GM12878 (cell line): Measurements from ENCODE around the gene CYP2C18. TPM values are rescaled to one million over a fixed set of nuclear protein-coding genes. Genes with fewer than 3 reads are reported as not detected.

Experiments used
- ATAC-seq: fragments of 200-7000 bp; cut with Tn5 transposase; 3 replicates; pipeline ENCODE4 v1.9.1; 2020; ENCODE audit warnings: mild to moderate bottlenecking, moderate library complexity
- BruUV-seq: library from RNA; stranded (reverse); fragments of 400-500 nt; replicated peaks from 2 replicates; lab custom pipeline; 2021; lab: Mats Ljungman, UMichigan
- CTCF ChIA-PET: fragments of 300-600 bp; sonication (Branson Sonifier 250); formaldehyde crosslinking; extraction: SDS; loops from one replicate; lab custom pipeline; 2021; ENCODE audit warnings: inconsistent platforms; lab: Yijun Ruan, JAX
- POLR2A ChIA-PET: fragments of 350-600 bp; formaldehyde crosslinking; extraction: SDS; loops from one replicate; lab custom pipeline; 2021; ENCODE audit warnings: inconsistent platforms; lab: Charles Lee
- RAD21 ChIA-PET: fragments of 300-600 bp; sonication (Branson Sonifier 250); formaldehyde crosslinking; loops from one replicate; lab custom pipeline; 2023; ENCODE audit warnings: antibody characterized with exemption; ENCODE audit not compliant: unreplicated experiment; lab: Charles Lee
- SMC1A ChIA-PET: fragments of 300-600 bp; sonication (Branson Sonifier 250); formaldehyde crosslinking; loops from one replicate; lab custom pipeline; 2023; ENCODE audit not compliant: unreplicated experiment, uncharacterized antibody; lab: Charles Lee
- DNase-seq: peaks from one replicate; pipeline ENCODE4 v3.0.0-alpha.2; 2011; ENCODE audit warnings: low read depth, low spot score
- FAIRE-seq: peaks from 3 replicates; lab custom pipeline; 2011; peaks lifted over from hg19 to GRCh38; lab: Jason Lieb, UNC
- H2AFZ ChIP-seq: 2 replicates; pipeline ENCODE4 v1.6.0; 2011; ENCODE audit warnings: low read depth, low read length, control low read depth; ENCODE audit not compliant: control insufficient read depth
- H3K27ac ChIP-seq: 2 replicates; pipeline ENCODE4 v1.5.1; 2011; ENCODE audit warnings: control low read depth; ENCODE audit not compliant: control insufficient read depth, insufficient read depth
- H3K27me3 ChIP-seq, 2 experiments: replicated peaks in 1 of 2; 2 replicates each; pipeline versions ENCODE4 v1.6.0 to v1.6.1; 2011; ENCODE audit warnings: low read length in 1 of 2; ENCODE audit not compliant: control insufficient read depth in 2 of 2, insufficient read depth in 2 of 2
- H3K36me3 ChIP-seq, 2 experiments: 2 replicates each; pipeline ENCODE4 v1.5.1; 2011; ENCODE audit warnings: low read length in 1 of 2; ENCODE audit not compliant: control insufficient read depth in 2 of 2, insufficient read depth in 2 of 2
- H3K4me1 ChIP-seq: 2 replicates; pipeline ENCODE4 v1.6.1; 2011; ENCODE audit warnings: mild to moderate bottlenecking, low read length, moderate library complexity, mixed read lengths; ENCODE audit not compliant: control insufficient read depth, insufficient read depth
- H3K4me2 ChIP-seq: 2 replicates; pipeline ENCODE4 v1.6.0; 2011; ENCODE audit warnings: control low read depth; ENCODE audit not compliant: control insufficient read depth, insufficient read depth
- H3K4me3 ChIP-seq: fragments of 200-600 bp; sonication (generic); 2 replicates; pipeline ENCODE4 v1.5.1; 2016
- H3K79me2 ChIP-seq: 2 replicates; pipeline ENCODE4 v1.6.0; 2011; ENCODE audit warnings: low read length; ENCODE audit not compliant: control insufficient read depth, insufficient read depth
- H3K9ac ChIP-seq: 2 replicates; pipeline ENCODE4 v1.8.0; 2011; ENCODE audit warnings: low read length, control low read depth, mixed read lengths; ENCODE audit not compliant: control insufficient read depth, insufficient read depth
- H3K9me3 ChIP-seq: replicated peaks from 3 replicates; pipeline ENCODE4 v1.5.1; 2011; ENCODE audit warnings: mild to moderate bottlenecking, low read length; ENCODE audit not compliant: control insufficient read depth, insufficient read depth
- H4K20me1 ChIP-seq: 2 replicates; pipeline ENCODE4 v1.6.0; 2011; ENCODE audit not compliant: control insufficient read depth, insufficient read depth
- ATF2 ChIP-seq: IDR thresholded peaks from 2 replicates; pipeline ENCODE4 v1.6.1; 2012; ENCODE audit warnings: low read length, inconsistent platforms
- CHD4 ChIP-seq: fragments of 200-600 bp; sonication (generic); IDR thresholded peaks from 2 replicates; pipeline ENCODE4 v1.6.1; 2016; ENCODE audit warnings: mild to moderate bottlenecking
- IRF3 ChIP-seq: fragments of 450-650 bp; IDR thresholded peaks from 2 replicates; pipeline ENCODE4 v1.6.1; 2014; ENCODE audit warnings: mild to moderate bottlenecking
- MTA3 ChIP-seq: IDR thresholded peaks from 2 replicates; pipeline ENCODE4 v1.6.1; 2012; ENCODE audit warnings: low read length, inconsistent platforms, borderline replicate concordance
- MXI1 ChIP-seq: fragments of 150-350 bp; IDR thresholded peaks from 2 replicates; pipeline ENCODE4 v1.6.1; 2011; ENCODE audit warnings: low read depth, mild to moderate bottlenecking, inconsistent platforms, low read length, improper control_type of control experiment
- MYB ChIP-seq: fragments of 150-350 bp; IDR thresholded peaks from 2 replicates; pipeline ENCODE4 v1.6.1; 2014; ENCODE audit warnings: mild to moderate bottlenecking, low read depth, low read length, borderline replicate concordance
- NR2C2 ChIP-seq: IDR thresholded peaks from 2 replicates; pipeline ENCODE4 v1.6.1; 2011; ENCODE audit warnings: borderline replicate concordance, low read depth; ENCODE audit not compliant: control insufficient read depth, insufficient read length
- RAD51 ChIP-seq: fragments of 450-650 bp; IDR thresholded peaks from 2 replicates; pipeline ENCODE4 v1.6.1; 2016; ENCODE audit warnings: moderate library complexity, mild to moderate bottlenecking, inconsistent platforms
- SMARCA5 ChIP-seq: fragments of 450-650 bp; IDR thresholded peaks from 2 replicates; pipeline ENCODE4 v1.6.1; 2017; ENCODE audit warnings: mild to moderate bottlenecking
- SREBF1 ChIP-seq: IDR thresholded peaks from 2 replicates; pipeline ENCODE4 v1.6.1; 2012; ENCODE audit warnings: mild to moderate bottlenecking, low read length
- SREBF2 ChIP-seq: IDR thresholded peaks from 2 replicates; pipeline ENCODE4 v1.6.1; 2012; ENCODE audit warnings: mild to moderate bottlenecking, low read length
- TCF3 ChIP-seq: IDR thresholded peaks from 2 replicates; pipeline ENCODE4 v1.6.1; 2012; ENCODE audit warnings: low read depth, mild to moderate bottlenecking, low read length, borderline replicate concordance; ENCODE audit not compliant: insufficient read depth
- WGBS: methylation state at CpG from one replicate; pipeline ENCODE4 v1.1.6; 2016; ENCODE audit warnings: low lambda C conversion rate; ENCODE audit not compliant: insufficient replicate concordance, insufficient coverage; ENCODE audit errors: missing lambda C conversion rate; 5-methylcytosine and 5-hydroxymethylcytosine counted together
- in situ Hi-C: fragments of 300-500 bp; cut with MboI; formaldehyde crosslinking; loops from 9 replicates; pipeline ENCODE4 v1.14.3; 2018; ENCODE audit warnings: mixed read lengths
- intact Hi-C: fragments of 100-400 bp; cut with micrococcal nuclease; formaldehyde crosslinking; loops from one replicate; pipeline ENCODE4 v1.14.2; 2022; ENCODE audit not compliant: unreplicated experiment
- polyA plus RNA-seq, 11 experiments: library from polyadenylated mRNA; depleted of rRNA in 4 of 11; unstranded in 6 of 11; stranded (reverse) in 5 of 11; fragments of >200 nt; fragmentation: Nextera tagmentation in 4 of 11; fragmentation: Illumina TruSeq in 1 of 11; extraction: Ambion mirVana in 4 of 11; extraction: Trizol in 1 of 11; gene quantifications; 1 replicate in 1 of 11; 2 replicates in 10 of 11; pipeline versions ENCODE4 v1.2.1 to v1.2.3, GENCODE V29; 2011 to 2016; ENCODE audit warnings: inconsistent platforms in 2 of 11, missing spikeins in 2 of 11, low read depth in 1 of 11
- total RNA-seq, 4 experiments: library from RNA; depleted of rRNA in 3 of 4; stranded (reverse); fragments of >200 nt in 3 of 4; fragmentation: Illumina TruSeq in 1 of 4; extraction: Trizol in 1 of 4; gene quantifications; 2 replicates each; pipeline versions ENCODE4 v1.2.1 to v1.2.3, GENCODE V29; 2013 to 2021

The CYP2C18 gene
- total and polyA plus RNA-seq, 10 of the 15 experiments (the other 5 are each of a cell fraction or from before 2014, with no cell fraction given): 0.05 to 0.12 (median 0.07) TPM; not detected in 5

- no peaks in the 10 kb centered on the region for H3K36me3 ChIP-seq
- H3K4me1 ChIP-seq: peaks cover 2% of the 10 kb centered on the region; the same call in 1 of the 2 replicates
- no peak overlapping the region for H3K27ac ChIP-seq
- H3K27me3 ChIP-seq: no peaks in the 10 kb centered on the region
- FAIRE-seq (no peak), DNase-seq (no peak), ATAC-seq (no peak)
- no peak overlapping the region for H3K4me2 ChIP-seq
- H3K9me3 ChIP-seq: no peaks in the 10 kb centered on the region; the same call in 2 of the 3 replicates
- BruUV-seq: no TSS peak
- H3K4me3 ChIP-seq: no peak overlapping the region
- in situ Hi-C loops (loop anchor here (10.0 kb wide), 1 partner anchor 725 kb away; no protein-coding TSS in a partner anchor), intact Hi-C loops (loop anchor here (10.0 kb wide), 1 partner anchor 605 kb away; no protein-coding TSS in a partner anchor)
- H3K79me2 ChIP-seq: no peaks in the 10 kb centered on the region
- CTCF ChIA-PET: interaction anchor here (0.5 to 0.6 kb wide), 2 partner anchors 64 to 112 kb away, joined by 3 read pairs; no protein-coding TSS in a partner anchor
- H3K9ac ChIP-seq: no peak overlapping the region
- 79% methylated on average over 8 of the region's 8 CpGs for WGBS
- no peaks in the 10 kb centered on the region for H4K20me1 ChIP-seq
- TF ChIP-seq MYB (no peak), IRF3 (no peak), MXI1 (no peak), NR2C2 (no peak), CHD4 (no peak), TCF3 (no peak), MTA3 (no peak), SREBF1 (no peak), ATF2 (no peak), RAD51 (no peak), SMARCA5 (no peak), SREBF2 (no peak)
- RAD21 ChIA-PET: no interaction called here
- POLR2A ChIA-PET: no interaction called here
- no peak overlapping the region for H2AFZ ChIP-seq
- SMC1A ChIA-PET: no interaction called here
Measured at GRCh38 chr10:94639902-94640301, 43.6 kb upstream of the CYP2C18 start.
